ENCODE results near the gene RWDD3.

- no peak for TF ChIP-seq CTCF (IDR thresholded peaks at IDR 0.05)
- TF ChIP-seq POLR2A (IDR thresholded peaks at IDR 0.05) = no peak
Measured at GRCh38 chr1:95245029-95245428, 11.0 kb downstream of the RWDD3 start.
